Inferior parietal cortex (tissue), 1 donor: ENCODE measurements around the gene PERCC1.

Source experiments
- DNase-seq: peaks from one replicate; pipeline ENCODE4 v3.0.0-alpha.2; 2016; ENCODE audit errors: extremely low spot score

PERCC1 gene

DNA sequence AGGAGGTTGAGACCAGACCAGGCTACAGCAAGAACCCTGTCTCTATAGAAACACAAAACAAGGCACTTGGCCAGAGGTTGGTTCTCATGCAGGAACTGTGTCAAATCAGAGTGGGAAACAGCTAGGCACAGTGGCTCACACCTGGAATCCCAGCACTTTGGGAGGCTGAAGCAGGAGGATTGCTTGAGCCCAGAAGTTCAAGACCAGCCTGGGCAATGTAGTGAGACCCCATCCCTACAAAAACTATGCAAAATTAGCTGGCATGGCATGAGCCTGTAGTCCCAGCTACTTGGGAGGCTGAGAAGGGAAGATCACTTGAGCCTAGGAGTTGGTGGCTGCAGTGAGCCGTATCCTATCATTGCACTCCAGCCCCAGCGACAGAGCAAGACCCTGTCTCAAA lies 18.0 kb upstream of the PERCC1 start:
- no peak for DNase-seq

DNA sequence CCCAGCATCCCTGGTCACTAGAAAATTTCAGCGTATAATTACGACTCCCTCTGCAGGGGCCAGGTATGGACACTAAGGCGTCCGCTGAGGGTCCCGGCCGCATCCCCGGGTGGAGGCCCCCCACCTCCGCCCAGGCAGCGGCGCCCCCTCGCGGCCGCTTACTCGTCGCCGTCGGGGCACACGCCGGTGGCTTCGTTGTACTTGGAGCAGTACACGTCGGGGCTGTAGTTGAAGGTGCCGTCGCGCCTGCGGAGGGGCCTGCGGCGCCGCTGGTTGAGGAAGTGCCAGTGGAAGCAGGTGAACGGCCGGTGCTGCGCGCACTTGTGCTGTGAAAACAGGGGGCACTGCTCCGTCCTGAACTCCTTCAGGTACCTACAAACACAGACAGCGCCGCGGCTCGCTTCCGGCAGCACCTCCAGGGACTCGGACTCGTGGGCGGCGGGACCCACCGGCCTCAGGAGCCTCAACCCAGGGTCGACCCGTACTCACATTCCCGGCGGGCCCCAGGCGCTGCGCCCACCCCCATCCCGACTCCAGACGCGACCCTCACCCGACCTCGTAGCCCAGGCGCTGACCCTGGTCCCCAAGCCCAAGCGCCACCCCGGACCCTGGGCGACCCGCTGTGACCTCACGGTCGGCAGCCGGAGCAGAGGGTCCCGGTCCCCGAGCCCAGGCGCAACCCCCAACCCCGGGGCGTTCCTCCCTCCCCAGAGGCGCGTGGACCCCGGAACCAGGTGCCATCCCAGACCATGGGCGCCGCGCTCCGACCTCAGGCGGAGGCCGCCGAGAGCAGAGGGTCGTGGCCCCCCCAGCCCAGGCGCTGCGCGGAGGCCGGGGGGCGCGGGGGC lies 17.0 kb upstream of the PERCC1 start:
- peak; percentile 11 for DNase-seq

DNA sequence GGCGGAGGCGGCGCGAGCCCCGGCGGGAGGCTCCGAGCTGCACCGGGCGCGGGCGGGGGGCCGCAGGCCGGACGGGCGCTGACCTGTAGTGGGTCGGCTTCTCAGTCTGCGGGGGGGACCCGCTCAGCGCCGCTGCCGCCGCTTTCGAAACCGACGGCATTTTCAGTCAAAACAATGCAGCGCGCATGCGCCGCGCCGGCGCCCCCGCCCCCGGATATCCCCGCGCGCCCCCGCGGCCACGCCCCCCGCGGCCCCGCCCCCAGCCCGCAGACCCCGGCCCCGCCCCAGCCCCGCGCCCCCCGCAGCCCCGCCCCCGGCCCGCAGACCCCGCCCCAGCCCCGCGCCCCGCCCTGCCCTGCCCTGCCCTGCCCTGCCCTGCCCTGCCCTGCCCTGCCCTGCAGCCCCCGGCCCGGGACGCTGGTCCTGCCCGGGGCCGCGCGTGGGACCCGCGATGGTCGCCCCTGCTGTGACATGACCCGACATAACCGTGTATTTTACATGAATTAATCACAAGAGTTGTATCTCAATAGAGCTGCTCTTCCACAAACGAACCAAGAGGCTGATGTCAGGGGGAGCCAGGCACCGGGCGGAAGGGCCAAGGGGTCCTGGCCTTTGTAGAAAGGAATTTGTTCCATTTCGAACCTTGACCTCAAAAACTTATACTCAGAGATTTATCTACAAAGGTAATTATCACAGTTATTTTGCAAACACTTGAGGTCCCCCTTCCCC lies 16.2 kb upstream of the PERCC1 start, which contains the start of gene UNKL:
UNKL (minus strand) TSS at position 173 of the 729 bp plus-strand sequence; CDS start at position 160, 13 bp downstream.
- DNase-seq: peak; percentile 27

DNA sequence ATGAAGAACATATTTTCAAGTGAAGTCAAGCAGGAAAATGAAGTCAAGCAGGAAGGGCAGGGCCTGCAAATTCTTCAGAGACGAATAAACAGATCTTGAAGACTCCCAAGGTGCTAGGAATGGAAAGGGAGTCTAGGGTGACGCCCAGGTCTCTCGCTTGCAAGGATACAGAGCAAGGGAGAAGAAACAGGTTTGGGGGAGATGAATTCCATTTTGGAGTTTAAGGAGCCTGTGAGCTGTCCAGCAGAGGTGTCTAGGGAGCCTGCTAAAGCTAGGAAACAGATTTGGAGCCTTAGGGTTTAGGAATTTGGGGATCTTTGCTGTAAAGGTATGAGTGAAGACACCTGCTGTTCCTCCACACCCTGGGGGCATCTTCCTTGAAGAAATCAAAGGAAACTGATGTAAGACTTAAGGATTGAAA lies 14.3 kb upstream of the PERCC1 start:
- no peak for DNase-seq

DNA sequence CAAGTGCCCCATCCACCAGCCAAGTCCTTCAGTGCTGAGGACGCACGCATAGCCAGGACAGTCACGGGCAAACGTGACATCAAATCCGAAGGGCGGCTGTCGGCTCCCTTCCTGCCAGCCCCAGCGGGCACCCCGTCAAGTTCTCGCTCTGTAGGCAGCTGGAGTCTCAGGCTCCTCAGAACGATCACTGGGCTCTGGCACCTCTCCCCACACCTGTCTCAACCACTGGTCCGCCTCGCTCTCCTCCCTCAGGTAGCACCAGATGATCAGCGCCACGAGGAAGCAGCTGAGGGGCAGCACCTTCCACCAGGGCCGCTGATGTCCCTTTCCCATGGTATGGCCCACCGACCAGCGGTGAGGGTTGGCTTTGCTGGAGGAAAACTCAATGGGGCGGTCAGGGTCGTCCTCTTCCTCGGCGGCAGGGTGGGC lies 10.8 kb upstream of the PERCC1 start:
- no peak for DNase-seq

DNA sequence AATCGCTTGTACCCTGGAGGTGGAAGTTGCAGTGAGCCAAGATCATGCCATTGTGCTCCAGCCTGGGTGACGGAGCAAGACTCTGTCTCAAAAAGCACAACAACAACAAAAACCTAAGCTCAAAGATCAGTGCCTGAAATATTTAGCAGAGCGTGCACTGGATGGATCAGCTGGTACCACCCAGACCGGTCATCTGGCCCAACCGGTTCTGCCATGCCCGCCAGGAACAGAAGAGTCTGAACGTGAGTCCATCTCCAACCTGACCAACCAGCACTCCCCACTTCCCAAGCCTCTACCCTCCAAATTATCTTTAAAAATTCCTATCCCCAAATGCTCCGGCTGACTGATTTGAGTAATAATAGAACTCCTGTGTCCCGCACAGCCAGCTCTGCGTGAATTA lies 8.8 kb upstream of the PERCC1 start:
- no peak for DNase-seq

DNA sequence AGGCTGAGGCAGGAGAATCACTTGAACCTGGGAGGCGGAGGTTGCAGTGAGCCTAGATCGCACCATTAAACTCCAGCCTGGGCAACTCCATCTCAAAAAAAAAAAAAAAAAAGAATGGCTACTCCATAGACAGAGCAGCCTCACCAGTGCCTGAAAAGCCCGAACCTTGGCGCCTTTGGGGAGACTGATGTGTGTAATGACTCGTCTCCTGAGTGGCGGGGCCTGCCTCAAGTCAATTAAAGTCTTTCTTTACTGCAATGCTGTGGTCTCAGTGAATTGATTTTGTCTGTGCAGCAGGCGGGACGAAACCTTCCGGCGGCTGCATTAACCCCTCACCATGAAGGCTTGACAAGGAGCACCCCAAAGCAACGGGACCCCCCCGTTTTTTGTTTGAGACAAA lies 6.8 kb upstream of the PERCC1 start:
- DNase-seq: no peak

DNA sequence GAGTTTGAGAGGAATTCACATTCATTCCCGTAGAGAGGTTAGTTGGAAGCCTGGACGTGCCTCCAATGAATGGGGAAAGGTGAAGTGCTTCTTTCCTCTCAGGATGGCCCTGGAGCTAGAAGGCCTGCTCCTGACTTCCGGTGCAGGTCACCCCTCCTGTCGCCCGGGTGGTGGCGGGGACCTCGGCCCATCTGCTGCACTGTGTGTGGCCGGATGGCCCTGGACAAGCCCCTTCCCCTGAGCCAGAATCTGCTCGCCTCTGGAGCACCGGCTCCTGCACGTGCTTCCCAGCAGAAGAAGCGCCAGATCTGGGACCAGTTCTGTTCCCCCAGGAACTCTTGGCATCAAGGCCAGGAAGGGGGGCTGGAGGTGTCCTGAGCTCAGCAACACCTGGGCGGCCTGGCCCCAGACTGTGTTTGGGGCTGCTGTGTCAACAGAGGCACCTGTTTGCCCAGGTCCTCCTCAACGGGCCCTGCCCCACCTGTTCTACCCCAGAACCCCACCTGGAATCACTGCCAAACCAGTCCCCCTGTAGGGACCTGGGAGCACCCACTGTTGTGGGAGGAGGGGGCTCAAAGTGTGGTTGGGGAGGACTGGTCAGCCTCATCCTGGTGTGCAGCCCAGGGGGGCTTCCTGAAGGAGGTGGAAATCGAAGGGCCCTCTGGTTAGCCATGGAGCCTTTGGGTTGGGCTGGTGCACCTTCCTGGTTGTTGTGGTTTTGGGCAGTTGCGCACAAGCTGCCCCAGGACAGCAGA lies 5.1 kb upstream of the PERCC1 start:
- DNase-seq: no peak

DNA sequence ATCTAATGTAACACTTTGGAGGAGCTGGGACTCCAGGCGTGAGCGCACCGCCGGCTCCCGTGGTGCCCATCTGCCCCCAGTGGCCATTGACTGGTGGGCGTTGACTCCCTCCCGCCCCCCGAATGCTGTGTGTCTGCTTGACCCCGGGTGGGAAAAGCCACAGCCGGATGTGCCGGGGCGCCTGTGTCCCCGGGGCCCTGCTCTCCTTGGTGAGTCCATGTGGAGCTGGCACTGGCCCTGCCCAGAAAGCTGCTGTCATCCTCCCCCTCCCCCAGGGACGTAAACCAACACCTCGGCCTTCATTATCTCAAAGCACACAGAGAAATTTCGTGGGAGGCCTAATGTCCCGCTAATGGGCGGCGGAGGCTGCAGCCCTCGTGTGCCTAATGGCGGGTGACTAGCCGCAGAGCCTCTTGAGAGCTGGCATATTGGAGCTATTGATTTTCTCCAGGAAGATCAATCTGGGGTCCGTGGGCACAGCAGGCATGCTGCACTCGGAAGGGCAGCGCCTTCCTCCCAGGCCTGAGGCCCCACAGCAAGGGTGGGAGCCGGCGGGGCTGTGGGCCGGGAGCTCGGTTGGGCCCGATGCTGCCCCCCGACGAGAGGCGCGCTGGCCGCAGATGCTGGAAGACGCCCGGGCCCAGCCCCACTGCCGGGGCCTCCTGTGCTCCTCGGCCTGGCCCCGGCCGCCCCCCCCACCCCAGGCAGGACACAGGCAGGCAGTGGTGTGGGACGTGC lies 4.0 kb upstream of the PERCC1 start:
- DNase-seq: no peak

DNA sequence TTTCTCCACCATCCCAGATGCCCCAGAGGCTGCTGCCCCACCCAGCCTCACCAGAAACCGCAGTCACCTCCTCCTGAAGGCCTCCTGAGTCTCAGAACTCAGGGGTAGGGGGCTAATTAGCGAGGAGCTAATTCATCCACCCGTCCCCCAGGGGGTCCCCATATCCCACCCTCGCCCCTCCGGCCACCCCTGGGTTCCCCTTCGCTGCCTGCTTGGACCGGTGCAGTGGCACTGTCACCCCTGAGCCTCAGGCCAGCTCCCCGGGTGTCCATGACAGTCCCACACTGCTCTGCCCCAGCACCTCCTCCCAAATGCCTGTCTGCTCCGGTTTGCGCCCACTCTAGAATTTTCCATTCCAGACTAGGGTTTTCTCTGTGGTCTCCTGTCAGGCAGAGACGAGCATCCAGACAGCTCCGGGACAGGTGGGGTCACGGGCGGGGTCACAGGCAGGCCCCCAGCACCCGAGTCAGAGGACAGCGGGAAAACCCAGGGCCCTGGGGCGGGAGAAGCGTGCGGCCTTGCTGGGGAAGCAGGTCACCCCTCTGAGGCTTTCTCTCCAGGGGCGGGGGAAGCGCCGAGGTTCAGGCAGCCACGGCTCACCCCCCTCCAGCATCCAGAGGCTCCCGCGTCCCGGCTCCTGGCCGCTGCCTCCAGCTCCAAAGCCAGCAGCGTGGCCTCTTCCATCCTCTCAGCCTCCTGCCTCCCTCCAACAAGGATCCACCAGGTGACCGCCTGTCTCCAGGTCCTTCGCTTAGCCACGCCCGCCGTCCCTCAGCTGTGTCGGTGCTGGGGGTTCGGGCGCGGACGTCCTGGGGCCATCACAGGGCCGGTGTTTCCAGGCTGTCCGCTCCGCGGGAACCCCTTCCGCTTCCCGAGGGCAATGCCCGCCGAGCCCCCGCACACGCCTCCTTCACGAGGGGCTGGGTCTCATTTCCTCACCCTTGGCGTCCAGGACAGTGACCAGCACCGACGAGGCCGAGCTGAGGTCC lies 3.1 kb upstream of the PERCC1 start:
- no peak for DNase-seq

DNA sequence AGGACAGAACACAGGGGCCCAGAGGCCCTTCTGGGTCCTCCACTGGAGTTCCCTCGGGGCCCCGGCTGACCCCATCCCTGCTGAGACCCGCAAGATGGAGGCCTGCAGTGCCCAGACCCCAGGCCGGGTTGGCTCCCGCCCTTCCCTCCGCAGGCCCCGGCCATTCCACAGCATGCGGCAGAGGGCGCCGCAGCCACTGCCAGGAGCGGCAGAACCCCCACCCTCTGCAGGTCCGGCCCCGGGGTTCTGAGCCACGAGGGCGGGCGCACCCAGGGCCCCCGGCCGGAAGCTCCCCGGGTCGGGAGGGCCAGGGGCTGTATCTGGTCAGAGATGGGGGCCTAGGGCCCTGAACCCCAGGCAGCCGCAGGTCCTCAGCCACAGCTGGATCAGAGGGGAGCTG lies 2.4 kb upstream of the PERCC1 start:
- no peak for DNase-seq

DNA sequence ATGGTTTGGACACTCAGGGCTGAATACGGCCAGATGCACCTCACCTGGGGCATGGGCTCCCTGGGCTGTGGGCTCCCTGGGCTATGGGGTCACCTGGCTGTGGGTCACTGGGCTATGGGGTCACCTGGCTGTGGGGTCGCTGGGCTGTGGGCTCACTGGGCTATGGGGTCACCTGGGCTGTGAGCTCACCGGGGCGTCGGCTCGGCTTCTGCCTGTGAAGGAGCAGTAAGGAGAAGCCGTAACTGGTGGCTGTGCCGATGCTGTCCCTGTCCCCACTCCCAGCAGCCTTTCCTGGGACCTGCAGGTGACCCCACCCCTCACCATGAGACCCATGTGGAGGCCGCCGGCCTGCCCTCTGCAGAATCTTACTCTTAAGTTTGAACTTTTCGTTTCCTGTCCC lies 1.9 kb upstream of the PERCC1 start:
- DNase-seq: no peak

DNA sequence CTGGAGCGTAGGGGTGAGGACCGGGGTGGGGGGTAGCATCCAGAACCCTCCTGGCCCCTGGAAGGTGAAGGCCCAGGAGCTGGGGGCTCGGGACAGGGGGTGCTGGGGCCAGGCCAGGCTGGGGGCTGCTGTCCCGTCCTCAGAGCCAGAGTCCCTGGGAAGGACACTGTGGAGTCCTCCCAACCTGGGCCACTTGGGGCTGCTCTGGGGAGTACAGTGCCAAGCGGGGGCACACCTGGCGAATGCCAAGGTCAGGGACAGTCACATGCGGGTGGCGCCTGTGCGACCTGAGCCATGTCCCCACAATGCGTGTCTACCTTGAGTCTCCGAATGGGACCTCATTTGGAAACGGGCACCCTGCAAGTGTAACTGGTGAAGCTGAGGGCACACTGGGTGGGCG lies 1.2 kb upstream of the PERCC1 start:
- DNase-seq: no peak

DNA sequence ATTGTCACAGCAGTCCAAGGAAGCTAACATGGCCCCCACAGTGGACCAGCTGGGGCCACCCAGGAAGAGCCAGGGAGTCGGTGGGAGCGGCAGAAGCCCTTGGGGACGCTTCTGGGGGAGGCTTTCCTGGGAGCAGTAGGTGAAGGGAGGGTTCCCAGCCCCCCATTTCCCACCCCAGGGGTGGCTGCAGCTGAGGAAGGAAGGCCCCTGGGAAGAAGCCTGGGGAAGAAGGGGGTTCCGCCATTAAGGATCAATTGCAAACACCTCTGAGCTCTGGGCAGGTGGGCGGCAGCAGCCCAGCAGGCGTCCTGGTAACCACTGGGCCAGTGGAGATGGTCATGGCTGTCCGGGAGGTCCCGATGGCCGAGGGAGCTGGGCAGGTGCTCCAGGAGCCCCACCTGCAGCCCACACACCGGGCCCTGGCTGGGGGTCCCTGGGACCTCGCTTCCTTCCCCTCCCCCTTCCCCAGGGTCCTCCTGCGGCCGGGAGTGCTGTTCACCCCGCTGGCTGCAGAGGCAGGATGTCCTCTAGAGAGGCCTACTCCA lies 592 bp upstream of the PERCC1 start:
- no peak for DNase-seq

DNA sequence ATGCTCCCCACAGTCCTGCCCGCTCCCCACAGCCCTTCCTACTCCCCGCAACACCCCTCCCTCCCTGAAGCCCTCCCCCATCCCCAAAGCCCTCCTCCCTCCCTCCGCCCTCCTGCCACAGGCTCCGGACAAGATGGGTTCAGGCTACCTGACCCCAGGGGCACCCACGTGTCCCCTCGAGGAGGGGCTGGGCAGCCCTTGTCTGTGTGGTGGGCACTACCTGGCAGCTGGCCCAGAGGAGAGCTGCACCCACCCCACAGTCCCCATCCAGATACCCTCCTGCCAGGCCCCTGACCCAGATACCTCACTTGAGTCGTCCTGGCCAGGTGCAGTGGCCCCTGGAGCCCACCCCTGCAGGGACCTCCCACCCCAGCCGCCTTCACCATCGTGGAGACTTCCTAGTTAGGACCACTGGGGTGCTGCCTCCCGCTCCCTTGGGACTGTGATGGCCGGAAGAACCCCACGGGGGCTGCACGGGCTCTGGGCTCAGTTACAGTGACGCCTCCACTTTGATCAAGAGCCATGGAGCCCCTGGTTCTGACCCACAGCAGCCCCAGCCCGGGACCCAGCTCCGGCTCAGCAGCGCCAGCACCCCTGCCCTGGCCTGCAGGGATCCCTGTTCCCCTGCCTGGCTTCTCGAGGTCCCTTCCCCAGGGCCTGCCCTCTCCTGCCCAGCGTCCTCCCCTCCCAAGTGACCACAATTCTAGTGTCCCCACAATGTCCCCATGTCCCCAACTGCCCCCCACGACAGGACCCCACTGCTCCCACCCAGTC lies 806 bp downstream of the PERCC1 start:
- no peak for DNase-seq

DNA sequence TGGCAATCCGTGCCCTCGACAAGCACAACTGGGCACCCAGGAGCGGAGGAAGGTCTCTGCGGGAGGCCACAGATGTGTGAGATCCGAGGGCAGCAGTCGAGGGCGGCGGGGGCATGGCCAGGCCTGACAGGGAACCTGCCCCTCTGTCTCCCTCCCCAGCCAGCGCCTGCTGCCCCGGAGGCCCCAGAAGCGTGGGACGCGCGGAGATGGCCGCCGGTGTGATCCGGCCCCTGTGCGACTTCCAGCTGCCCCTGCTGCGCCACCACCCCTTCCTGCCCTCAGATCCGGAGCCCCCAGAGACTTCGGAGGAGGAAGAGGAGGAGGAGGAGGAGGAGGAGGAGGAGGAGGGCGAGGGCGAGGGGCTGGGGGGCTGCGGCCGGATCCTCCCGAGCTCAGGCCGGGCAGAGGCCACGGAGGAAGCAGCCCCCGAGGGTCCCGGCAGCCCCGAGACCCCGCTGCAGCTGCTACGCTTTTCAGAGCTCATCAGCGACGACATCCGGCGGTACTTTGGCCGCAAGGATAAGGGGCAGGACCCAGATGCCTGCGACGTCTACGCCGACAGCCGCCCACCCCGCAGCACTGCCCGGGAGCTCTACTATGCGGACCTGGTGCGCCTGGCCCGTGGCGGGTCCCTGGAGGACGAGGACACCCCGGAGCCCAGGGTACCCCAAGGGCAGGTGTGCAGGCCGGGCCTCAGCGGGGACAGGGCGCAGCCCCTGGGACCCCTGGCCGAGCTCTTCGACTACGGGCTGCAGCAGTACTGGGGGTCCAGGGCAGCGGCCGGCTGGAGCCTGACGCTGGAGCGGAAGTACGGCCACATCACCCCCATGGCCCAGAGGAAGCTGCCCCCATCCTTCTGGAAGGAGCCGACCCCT lies 1.7 kb downstream of the PERCC1 start:
- no peak for DNase-seq

DNA sequence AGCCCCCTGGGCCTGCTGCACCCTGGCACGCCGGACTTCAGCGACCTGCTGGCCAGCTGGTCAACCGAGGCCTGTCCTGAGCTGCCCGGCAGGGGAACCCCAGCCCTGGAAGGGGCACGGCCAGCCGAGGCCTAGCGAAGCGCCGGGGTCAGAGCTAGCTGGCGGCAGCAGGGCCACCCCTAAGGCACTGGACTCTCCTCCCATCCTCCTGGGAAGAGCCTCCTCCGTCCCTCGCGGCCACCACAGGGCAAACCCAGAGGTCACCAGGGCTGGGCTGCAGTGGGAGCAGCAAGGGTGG lies 2.3 kb downstream of the PERCC1 start:
- DNase-seq: no peak

DNA sequence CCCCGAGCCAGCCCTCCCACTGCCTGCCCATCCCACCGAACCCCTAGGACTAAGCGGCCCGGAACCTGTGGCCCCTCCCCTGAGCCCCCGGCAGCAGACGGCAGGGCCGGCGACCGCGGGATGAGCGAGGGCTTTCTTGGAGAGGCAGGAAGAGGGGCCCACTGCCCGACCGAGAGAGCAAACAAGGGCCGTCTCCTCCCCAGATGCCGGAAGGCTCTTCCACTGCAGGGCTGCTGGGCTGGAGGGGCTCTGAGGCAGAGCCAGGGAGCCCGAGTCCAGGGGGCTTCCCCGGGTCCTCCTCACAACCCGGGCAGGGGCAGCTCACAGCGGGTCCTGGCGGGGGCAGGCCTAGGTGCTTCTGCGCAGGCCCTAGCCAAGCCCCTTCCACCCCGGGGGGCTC lies 2.9 kb downstream of the PERCC1 start:
- no peak for DNase-seq
